ENCODE data around the gene MMP3. TPM values are rescaled to one million over a fixed set of nuclear protein-coding genes. Genes with fewer than 3 reads are reported as not detected.
"Not testable (repeated sequence)": the region's sequence is repeated elsewhere in the genome, so short reads cannot be mapped to it uniquely, and the experiment has no call there.

Gene MMP3
- total RNA-seq, 4 donors from 2014 or later: 0.32 to 7.5 (median 1.3) TPM

- Histone ChIP-seq H3K36me3 (no peaks in the 10 kb centered on the region), H3K4me3 (no peak overlapping the region), H3K4me1 (no peaks in the 10 kb centered on the region), H3K27ac (replicated peaks in 1 of 4) (no peak overlapping the region), H3K27me3 (no peaks in the 10 kb centered on the region), H3K9me3 (no peaks in the 10 kb centered on the region)
- intact Hi-C loops (cut with DNase I): no loop called here
- TF ChIP-seq POLR2AphosphoS5 (IDR thresholded peaks at IDR 0.05) (no peak), CTCF (IDR thresholded peaks at IDR 0.05) (no peak), EP300 (IDR thresholded peaks at IDR 0.05) (no peak), POLR2A (IDR thresholded peaks at IDR 0.05; ENCODE audit: low read depth) (no peak)
- no peak for DNase-seq (ENCODE audit: extremely low spot score)
- 72% methylated on average over 5 of the region's 5 CpGs for WGBS
Measured at GRCh38 chr11:102879801-102880200, 36.4 kb upstream of the MMP3 start.

DNA sequence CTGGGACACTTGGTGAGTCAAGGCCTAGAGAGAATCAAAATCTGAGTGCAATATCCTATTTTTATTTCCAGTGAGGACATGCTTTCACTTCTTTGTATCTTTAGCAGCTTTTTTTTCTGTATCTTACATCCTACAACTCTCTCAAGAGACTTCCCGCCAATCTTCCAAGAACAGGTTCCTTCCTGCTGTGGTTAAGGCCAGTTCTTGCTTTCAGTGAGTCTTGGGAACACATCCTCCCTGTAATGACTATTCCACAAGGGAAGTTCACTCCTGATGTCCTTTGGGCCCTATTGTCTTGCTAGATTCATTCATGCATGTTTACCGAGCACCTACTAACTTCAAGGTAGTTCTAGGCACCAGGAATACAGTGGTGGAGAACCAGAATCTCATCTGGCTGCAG lies 35.2 kb upstream of the MMP3 start:
- intact Hi-C loops (cut with DNase I): no loop called here
- H3K36me3 ChIP-seq: no peaks in the 10 kb centered on the region
- H3K9me3 ChIP-seq: no peaks in the 10 kb centered on the region
- H3K4me3 ChIP-seq: no peak overlapping the region
- no peak for TF ChIP-seq EP300 (IDR thresholded peaks at IDR 0.05)
- no peak for DNase-seq (ENCODE audit: extremely low spot score)
- H3K27me3 ChIP-seq: no peaks in the 10 kb centered on the region
- 83% methylated on average over 2 of the region's 2 CpGs for WGBS
- no peak overlapping the region for H3K27ac ChIP-seq (replicated peaks in 1 of 4)
- H3K4me1 ChIP-seq: no peaks in the 10 kb centered on the region

- no peak within 1 kb of the TSS for H3K27ac ChIP-seq (replicated peaks in 1 of 4)
- H3K4me3 ChIP-seq: no peak within 1 kb of the TSS
- no peaks in the 10 kb centered on the region for H3K27me3 ChIP-seq
- H3K4me1 ChIP-seq: no peaks in the 10 kb centered on the region
- intact Hi-C loops (cut with DNase I): no loop called here
- DNase-seq (ENCODE audit: extremely low spot score): no peak
- TF ChIP-seq CTCF (IDR thresholded peaks at IDR 0.05) (no peak), EP300 (IDR thresholded peaks at IDR 0.05) (no peak), POLR2A (IDR thresholded peaks at IDR 0.05; ENCODE audit: low read depth) (no peak)
- H3K9me3 ChIP-seq: no peaks in the 10 kb centered on the region
- H3K36me3 ChIP-seq: no peaks in the 10 kb centered on the region
- WGBS: 71% methylated on average over 4 of the region's 4 CpGs
Measured at GRCh38 chr11:102874852-102875251, 31.4 kb upstream of the MMP3 start, which contains the start of gene MMP12. Gene MMP12 (minus strand): TSS chr11:102874982. CDS start chr11:102874937, 45 bp downstream.

DNA sequence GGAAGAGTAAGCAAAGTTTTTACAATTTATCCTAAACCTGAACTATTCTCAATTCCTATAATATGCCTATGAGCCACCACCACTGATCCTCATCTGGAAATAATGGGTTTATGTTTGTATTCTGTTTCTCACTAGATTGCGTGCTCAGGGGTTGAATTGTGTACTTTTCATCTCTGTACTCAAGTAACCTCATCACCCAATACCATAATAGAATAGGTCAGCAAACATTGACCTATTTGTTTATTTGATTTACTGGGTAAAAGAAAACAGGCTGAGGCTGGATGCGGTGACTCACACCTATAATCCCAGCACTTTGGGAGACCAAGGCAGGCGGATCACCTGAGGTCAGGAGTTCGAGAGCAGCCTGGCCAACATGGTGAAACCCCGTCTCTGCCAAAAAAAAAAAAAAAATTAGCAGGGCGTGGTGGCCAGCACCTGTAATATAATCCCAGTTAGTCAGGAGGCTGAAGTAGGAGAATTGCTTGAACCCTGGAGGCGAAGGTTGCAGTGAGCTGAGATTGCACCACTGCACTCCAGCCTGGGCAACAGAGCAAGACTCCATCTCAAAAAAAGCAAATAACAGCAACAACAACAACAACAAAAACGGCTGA lies 26.1 kb upstream of the MMP3 start:
- H3K27ac ChIP-seq (replicated peaks in 1 of 4); DNase-seq (ENCODE audit: extremely low spot score); intact Hi-C loops (cut with DNase I); H3K4me3 ChIP-seq; H3K27me3 ChIP-seq; H3K4me1 ChIP-seq; H3K9me3 ChIP-seq; H3K36me3 ChIP-seq: not testable (repeated sequence)
- 89% methylated on average over 8 of the region's 8 CpGs for WGBS

- DNase-seq (ENCODE audit: extremely low spot score): no peak
- 52% methylated on average over 3 of the region's 3 CpGs for WGBS
- no peaks in the 10 kb centered on the region for H3K4me1 ChIP-seq
- H3K27ac ChIP-seq (replicated peaks in 1 of 4): no peak overlapping the region
- no peaks in the 10 kb centered on the region for H3K36me3 ChIP-seq
- intact Hi-C loops (cut with DNase I): no loop called here
- H3K9me3 ChIP-seq: no peaks in the 10 kb centered on the region
- H3K4me3 ChIP-seq: no peak overlapping the region
- no peaks in the 10 kb centered on the region for H3K27me3 ChIP-seq
- TF ChIP-seq CTCF (IDR thresholded peaks at IDR 0.05): no peak
- no peak for TF ChIP-seq EP300 (IDR thresholded peaks at IDR 0.05)
- TF ChIP-seq POLR2AphosphoS5 (IDR thresholded peaks at IDR 0.05): no peak
- no peak for TF ChIP-seq POLR2A (IDR thresholded peaks at IDR 0.05; ENCODE audit: low read depth)
Measured at GRCh38 chr11:102868339-102868738, 24.9 kb upstream of the MMP3 start.

- Histone ChIP-seq H3K4me1 (no peaks in the 10 kb centered on the region), H3K27ac (replicated peaks in 1 of 4) (no peak overlapping the region), H3K9me3 (no peaks in the 10 kb centered on the region), H3K36me3 (no peaks in the 10 kb centered on the region), H3K4me3 (no peak overlapping the region), H3K27me3 (no peaks in the 10 kb centered on the region)
- TF ChIP-seq POLR2AphosphoS5 (IDR thresholded peaks at IDR 0.05) (no peak), POLR2A (IDR thresholded peaks at IDR 0.05; ENCODE audit: low read depth) (no peak), CTCF (IDR thresholded peaks at IDR 0.05) (no peak), EP300 (IDR thresholded peaks at IDR 0.05) (no peak)
- WGBS: 77% methylated on average over 1 of the region's 1 CpG
- DNase-seq (ENCODE audit: extremely low spot score): no peak
- intact Hi-C loops (cut with DNase I): no loop called here
Measured at GRCh38 chr11:102864724-102865123, 21.3 kb upstream of the MMP3 start.

Measured in esophagus muscularis mucosa (tissue), 4 donors.